DMS79 (cell line): ENCODE data around the gene CAVIN3.

ENCODE experiments used
- DNase-seq: peaks from one replicate; lab custom pipeline; 2025; lab: John Stamatoyannopoulos, UW

CAVIN3 gene

DNA sequence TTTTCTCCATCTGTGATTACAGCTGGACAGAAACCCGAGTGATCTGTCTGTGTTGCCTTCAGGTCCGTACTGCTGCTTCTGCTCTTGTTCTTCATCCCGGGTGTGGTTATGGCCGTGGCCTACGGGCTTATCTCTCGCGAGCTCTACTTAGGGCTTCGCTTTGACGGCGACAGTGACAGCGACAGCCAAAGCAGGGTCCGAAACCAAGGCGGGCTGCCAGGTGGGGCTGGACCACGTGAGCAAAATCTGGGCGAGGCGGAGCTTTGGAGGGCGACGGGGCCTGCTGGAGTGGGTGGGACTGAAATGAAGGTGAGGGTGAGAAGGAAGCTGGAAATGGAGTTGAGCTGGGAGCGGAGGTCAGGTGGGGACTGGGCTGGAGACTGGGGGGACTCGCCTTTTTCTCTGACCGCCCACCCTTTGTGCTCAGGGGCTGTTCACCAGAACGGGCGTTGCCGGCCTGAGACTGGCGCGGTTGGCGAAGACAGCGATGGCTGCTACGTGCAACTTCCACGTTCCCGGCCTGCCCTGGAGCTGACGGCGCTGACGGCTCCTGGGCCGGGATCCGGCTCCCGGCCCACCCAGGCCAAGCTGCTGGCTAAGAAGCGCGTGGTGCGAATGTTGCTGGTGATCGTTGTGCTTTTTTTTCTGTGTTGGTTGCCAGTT is 49.6 kb downstream of the CAVIN3 start:
- no peak for DNase-seq

DNA sequence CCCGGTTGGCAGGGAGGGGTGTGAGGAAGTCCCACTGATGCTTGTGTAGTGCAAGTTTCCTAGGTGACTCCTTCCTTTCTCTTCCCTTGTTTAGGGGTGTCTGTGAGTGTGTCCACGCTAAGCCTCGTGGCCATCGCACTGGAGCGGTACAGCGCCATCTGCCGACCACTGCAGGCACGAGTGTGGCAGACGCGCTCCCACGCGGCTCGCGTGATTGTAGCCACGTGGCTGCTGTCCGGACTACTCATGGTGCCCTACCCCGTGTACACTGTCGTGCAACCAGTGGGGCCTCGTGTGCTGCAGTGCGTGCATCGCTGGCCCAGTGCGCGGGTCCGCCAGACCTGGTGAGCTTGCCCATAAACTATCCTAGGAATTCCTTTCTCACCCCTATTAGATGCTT is 50.3 kb downstream of the CAVIN3 start:
- DNase-seq: no peak
